NCI-H128 (cell line): ENCODE data around the gene GLIS1.

Experiments
- DNase-seq: peaks from one replicate; lab custom pipeline; 2025; ENCODE audit not compliant: unreplicated experiment; lab: John Stamatoyannopoulos, UW

The GLIS1 gene

DNA sequence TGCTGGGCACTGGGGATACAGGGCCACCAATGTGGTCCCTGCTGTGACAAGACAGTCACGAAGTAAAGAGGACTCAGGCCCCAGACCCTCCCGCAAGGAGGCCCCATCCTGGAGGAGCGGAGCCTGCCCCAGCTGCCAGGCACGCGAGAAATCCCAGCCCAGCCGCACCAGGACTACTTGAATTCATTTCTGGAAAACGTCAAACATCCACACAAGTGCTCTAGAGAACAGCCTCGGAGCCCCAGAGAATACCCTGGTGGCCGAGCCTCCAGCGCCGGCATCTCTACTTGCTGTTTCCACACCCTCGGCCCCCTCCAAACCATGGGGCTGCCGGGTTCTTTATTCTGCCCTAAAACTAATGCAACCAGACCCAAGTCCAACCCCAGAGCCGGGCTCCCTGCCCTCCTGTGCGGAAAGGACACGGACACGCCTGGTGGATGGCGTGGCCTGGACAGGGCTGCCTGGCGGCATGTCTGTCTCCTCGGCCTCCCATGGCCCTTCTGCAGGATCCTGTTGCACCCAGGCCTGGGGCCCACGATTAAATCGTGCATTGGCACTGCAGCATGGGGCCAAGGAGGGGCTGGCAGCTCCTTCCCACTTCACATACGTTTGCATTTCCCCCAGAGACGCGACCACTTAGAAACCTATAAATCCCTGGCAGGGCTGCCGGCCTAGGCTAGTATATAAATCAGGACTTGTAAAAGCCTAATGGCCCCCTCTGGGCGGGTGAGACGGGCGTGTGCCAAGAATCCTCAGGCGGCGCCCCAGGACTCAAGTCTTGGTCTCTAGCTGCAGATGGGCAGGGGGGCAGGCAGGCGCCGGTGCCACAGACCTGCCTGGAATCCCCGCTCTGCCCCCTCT, 238.5 kb downstream of the GLIS1 start:
- DNase-seq = no peak

DNA sequence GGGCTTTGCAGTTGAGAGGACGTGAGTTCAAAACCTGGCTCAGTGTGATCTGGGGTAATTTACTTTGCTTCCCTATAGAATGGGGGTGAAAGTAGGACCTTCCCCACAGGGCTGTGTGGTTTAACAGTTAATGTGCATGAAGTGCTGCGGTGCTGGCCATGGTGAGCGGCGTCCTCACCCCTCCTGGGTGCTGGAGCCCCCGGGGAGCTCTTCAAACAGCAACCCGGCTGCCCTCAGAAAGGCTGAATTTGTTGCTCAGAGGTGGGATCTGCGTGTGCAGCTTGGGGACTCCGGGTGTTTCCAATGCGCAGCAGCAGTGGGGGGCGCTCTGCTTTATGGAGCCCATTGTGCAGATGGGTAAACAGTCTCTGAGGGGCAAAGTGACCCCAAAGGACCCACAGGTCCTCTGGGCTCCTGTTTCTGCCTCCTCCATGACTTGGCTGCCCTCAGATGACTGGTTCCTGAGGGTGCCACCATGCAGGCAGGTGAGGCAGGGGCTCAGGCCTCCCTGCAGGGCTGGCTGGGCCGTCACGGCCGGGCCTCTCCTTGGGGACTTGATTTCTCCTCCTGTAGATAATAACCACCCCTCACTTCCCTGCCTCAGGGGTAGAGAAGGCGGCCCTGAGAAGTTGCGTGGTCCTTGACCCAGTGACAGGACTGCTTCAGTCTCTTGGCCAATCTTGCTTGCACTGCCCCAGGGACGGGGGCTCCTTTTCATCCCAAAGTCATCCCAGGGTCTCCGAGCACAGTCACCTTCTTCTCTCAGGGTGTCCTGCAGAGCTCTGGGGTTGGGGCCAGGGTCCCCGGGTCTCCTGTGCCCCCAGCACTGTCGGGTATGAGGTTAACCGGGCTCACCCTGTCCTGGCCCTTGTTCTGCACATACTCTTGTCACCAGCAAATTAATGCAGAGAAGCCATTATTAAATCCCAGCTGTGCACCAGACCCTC, 239.4 kb downstream of the GLIS1 start:
- DNase-seq = no peak

DNA sequence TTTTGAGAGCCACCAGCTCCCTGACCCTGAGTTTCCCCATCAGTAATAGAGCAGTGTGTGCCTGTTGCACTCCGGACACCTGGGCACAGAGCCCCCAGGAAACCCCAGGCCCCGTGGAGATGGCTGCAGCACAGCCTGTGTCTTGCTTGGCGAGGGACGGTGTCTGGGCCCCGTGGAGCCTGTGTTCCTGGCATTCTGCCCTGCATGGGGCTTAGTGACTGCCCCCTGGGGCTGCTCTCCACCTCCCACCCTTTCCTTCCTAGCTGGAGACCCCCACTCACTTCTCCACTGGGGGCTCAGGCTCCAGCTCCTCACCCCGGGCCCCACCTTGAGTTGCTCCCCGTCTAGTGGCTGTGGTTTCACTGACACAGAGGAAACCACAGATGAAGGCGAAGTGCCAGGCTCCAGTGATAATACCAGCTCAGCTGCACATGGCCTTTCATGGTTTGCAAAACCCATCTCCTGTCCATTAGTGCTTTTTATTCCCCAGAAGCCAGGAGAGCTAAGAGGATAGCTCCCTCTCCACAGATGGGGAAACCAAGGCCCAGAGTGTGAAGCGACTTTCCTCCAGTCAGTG, 240.3 kb downstream of the GLIS1 start:
- no peak for DNase-seq

GRCh38 chr1:53495633-53496345, 243.2 kb downstream of the GLIS1 start:
- no peak for DNase-seq

DNA sequence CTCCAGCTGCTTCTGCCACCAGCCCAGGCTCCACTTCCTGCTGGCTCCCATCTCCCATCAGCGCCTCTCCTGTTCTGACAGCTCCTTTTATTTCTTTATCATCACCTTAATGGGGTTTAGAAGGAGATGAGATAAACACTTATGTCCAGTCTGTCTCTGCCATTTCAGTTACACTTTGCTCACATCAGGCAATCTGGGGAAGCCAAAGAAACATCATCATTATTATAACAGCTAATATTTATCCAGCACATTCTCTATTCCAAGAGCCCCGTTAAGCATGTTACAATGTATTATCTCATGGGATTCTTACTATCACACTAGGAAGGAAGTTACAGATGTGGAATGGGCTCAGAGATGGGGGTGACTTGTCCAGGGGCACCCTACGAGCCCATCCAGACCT, 248.6 kb downstream of the GLIS1 start:
- DNase-seq = no peak

DNA sequence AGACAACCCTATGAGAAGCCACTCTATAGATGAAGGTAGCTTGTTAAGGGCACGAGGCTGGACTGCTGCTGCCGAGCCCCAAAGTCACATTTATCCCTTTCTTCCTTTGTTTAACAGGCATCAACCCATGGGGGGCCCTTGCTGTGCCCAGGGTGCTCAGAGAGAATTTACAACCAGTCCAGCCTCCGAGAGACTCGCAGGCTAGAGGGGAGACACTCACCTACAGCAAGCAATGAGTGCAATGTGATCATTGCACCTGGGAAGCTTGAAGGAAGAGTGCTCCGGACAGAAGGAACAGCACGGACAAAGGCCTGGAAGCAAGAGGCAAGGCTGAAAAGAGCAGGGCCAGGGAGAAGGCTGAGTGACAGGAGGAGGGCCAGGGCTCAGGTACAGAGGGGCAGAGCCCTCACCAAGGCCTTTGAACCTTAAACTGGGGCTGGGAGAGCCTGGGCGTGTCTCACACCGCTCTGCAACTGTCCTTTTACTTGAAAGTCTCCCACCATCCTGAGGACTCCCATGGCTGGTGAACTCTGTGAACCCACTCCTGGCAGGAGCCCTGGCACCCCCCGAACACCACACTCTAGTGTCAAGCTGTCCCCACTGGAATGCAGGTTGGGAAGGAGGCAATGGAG, 252.5 kb downstream of the GLIS1 start:
- no peak for DNase-seq

- DNase-seq = peak; percentile 69
These were observed 253.2 kb downstream of the GLIS1 start for GRCh38 chr1:53485478-53486394.

DNA sequence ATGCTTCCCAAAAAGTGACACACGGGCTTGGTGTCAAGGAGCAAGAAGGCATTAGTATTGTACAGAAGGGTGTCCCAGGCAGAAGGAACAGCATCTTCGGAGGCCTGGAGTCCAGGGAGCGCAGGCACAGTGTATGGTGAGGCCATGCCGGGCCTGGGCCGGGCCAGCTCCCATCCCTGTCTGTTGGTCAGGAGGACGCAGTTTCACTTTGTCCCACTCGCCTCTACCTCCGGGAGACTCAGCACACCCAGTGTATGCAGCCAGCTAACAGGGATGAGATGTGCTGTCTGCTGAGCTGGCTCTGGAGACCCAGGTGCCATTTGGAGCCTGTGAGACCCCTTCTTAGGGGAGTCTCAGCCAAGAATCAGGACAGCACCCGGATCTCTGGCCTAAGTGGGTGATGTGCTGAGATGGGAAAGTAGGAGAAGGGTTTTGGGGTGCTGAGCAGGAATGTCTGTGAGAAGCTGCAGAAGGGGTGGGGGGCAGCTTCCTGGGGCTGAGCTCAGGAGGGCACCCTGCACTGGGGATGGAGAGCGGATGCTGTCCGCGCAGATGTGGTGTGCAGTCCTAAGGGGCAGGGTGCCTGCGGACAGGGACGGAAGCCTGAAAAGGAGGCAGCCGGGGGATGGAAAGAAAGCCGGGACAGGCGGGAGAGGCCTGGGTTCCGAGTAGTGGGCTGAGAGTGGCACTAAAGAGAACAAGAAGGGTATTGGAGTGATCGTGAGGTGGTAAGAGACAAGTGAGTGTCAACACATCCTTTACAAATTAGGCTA, 254.1 kb downstream of the GLIS1 start:
- DNase-seq = no peak

DNA sequence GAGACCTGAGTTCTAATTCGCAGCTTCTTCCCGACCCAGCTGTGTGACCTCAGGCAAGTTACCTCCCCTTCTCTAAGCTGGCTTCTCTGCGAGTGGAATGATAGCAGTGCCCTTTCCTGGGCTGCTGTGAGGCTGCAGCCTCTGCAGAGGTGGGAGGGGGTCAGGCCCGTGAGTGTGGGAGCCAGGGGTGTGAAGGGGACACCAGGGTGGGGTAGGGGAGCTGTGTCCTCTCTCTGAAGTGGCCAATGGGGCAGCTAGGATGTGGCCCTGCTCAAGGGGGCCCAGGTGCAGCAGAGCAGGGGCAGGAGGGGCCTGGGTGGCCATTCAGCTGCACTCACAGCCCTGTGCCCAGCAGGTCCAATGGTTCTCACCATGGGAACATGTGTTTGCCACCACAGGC, 255.3 kb downstream of the GLIS1 start:
- DNase-seq = no peak

DNA sequence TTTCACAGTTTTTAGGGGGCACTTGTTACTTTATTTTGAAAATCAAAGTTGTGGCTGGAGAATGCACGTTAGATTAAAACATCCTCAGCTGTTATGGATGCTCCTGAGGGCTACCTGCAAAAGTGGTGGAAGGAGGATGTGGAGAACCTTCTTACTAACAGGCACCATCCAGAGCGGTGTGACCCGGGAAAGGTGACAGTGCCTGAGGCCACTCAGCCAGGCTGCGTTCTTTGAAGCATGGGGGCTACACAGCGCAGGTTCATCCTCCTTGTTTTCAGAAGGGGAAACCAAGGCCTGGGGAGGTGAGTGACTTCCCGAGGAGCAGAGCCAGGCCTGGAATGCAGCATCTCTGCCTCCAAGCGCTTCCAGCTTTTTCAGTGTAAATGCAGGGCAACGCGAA, 255.8 kb downstream of the GLIS1 start:
- no peak for DNase-seq

DNA sequence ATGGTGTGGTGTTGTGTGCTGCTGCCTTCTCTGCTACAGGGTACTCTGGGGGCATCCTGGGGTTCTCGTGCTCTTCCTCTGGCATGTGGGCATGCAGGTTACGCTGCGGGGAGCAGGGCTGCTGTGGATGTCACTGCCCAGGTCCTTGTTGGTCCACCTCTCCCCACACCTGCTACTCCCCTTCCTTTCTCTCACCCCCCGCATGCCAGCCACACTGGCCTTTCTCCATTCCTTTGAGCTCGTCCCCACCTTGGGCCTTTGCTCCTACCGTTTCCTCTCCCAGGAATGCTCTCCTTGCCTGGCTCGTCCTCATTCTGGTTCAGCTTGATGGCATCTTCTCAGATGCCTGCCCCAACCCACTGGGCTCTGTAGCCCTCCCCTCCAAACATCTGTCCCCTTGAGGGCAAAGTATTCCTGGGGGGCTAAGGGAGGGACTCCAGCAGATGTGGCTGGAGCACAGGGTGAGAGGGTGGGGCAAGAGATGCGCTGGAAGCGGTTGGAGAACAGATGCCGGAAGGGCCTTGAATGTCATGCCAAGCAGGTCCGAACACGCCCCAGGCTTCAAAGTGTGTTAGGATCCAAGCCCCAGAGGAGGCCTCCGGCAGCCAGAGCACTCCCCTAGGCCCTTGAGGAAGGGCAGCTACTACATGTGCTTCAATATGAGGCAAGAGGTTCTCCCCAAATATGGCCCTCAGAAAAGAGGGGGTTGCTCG, 256.4 kb downstream of the GLIS1 start:
- DNase-seq = no peak

DNA sequence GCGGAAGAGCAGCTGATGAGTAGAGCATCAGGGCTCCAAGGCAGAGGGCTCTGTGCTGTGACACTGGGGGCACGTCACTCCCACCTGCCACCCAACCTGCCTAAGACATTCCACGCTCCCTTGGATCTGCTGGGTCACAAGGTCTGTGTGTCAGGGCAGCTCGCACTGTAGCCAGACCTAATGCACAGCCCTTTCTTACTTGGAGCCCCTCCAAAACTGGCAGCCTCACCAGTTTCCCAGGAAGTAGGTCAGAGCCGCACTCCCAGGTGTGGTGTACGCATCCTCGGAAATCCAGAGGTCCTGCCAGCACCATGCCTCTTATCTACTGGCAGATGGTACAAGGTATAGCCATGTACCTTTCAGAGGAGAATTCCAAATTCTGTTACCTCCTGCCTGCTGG, 257.5 kb downstream of the GLIS1 start:
- no peak for DNase-seq

GRCh38 chr1:53480678-53481077, 258.3 kb downstream of the GLIS1 start:
- no peak for DNase-seq

- no peak for DNase-seq
These were observed 260.5 kb downstream of the GLIS1 start for GRCh38 chr1:53478502-53478818.

DNA sequence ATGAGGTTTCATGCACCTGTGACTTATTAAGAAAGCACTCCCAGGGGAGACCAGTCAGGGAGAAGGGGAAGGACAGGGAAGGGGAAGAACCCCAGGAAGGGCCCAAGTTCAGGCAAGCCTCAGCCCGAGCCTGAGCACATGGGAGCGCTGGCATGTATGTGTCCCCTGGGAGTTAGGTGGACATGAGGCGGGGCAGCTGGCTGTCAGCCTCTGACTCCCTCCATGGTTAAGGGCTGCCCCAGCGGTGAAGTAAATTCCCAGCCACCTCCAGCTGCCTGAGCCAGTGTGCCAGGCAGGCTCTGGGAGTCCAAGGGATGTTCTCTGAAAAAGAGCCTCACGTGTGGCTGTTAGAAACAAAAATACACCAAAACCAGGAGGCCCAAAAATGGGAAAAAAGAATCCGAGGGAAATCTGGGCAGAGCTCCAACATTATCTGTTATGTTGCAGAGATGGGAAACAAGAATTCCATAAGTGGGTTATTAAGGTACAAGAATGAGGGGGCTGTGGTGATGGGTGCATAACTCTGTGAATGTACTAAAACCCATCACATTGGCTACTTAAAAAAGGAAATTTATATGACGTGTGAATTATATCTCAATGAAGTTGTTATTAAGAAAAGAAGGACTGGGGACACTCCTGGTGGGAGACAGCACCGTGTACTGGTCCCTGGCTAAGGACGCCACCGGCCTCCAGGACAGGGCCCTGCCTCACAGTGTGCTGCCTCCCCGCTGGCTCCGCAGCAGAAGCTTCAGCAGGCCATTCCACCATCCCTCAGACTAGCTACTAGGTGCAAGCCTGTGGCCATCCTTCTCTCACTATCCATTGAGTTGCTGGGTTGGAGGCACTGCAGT, 261.1 kb downstream of the GLIS1 start:
- no peak for DNase-seq

GRCh38 chr1:53476579-53476978, 262.4 kb downstream of the GLIS1 start:
- DNase-seq = no peak

DNA sequence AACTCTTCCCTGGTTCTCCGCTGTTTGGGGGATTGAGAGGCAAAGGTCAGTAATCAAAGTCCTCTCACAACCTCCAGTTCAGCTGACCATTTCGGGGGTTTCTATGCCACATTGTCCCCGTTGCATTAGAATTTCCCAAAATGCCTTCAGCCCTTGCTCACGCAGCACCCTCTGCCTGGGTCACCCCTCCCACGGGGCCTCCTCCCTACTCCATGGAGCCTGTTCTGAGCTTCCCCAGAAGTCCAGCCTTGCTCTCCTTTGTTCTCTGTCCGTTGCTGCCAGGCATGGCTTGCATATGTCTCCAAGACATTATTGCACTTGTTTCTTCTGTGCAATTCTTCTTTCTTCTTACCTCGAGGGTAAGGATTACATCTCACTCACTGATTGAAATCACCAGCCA, 263.3 kb downstream of the GLIS1 start:
- DNase-seq = no peak
